Stimulated activated CD8-positive, alpha-beta memory T cell treated with anti-CD3 and anti-CD28 coated beads, Interleukin-15, amount 100 ng/mL, for 48 hours (primary cell): ENCODE measurements around the gene DOCK4.

Source experiments
- DNase-seq, 2 donors: peaks; one replicate each; pipeline ENCODE4 v3.0.0-alpha.2; 2020; ENCODE audit warnings: low read depth in 2 of 2

Gene DOCK4

DNA sequence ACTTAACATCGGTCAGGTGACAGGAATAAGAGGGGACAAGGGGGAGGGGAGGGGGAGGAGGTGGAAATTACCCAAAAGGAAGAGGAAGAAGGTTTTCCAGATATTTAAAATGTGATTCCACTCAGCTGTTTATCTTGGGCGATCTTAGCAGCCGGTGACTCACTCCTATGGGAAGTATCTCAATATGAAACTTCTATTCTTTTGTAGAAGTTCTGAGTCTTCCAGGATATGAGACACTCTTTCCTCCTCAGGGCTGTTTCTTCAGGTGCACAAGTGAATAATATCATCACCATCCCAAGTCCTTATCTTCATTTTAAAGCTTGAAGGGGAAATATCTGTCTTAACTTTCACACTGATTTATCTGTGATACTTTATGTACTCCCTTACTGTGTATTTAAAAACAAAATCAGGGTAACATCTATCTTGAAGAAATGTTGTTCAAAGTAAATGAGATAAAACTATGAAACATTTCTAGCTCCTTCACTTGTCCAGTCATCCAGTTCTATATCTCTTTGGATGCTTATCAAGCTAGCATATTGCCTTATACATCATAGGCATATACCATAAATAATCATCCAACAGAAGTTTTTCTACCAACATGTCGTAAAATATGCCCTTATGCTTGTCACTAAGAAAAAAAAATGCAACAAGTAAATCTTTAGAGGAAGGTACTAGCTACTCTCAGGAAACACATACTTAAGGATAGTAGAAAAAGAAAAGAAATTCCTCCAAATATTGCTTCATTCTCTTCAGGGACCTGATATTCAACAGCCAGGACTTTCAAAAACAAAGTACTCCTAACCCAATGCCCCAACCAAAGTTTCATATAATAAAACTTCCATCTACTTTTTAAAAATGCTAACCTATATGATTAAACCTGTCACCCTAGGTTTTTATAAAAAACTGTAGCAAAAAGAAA, 13.7 kb downstream of the DOCK4 start:
- DNase-seq: no peak

DNA sequence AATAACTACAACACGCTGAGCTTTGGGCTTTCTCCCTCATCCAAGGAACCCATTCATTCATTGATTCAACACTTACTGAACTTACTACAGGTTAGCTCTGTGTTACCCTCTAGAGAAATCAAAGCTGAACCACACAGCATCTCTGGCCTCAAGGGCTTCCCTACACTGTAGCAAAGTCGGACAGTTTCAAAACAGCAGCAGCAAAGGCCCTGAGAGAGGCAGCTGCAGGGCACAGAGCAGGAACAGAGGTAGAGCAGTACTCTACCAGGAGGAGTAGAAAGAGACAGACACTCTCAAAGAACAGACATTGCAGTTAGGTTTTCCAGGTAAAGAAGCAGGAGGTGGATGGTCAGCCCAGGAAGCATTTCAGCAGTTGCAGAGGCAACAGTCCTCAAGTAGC, 16.1 kb downstream of the DOCK4 start:
- DNase-seq: no peak

DNA sequence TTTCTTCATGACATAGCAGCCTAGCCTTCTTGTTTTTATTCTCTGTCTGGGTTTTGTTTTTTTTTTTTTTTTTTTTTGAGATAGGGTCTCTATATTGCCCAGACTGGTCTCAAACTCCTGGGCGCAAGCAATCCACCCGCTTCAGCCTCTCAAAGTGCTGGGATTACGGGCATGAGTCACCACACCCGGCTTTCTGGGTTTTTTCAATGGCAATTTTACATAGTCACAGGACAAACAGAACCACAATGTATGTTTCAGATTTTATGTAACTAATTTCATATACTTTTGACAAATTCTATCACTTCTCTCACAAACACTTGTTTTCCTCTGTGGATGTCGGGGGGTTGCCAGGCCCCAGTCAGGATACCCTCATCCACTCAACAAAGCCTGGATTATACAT, 16.5 kb downstream of the DOCK4 start:
- no peak for DNase-seq

DNA sequence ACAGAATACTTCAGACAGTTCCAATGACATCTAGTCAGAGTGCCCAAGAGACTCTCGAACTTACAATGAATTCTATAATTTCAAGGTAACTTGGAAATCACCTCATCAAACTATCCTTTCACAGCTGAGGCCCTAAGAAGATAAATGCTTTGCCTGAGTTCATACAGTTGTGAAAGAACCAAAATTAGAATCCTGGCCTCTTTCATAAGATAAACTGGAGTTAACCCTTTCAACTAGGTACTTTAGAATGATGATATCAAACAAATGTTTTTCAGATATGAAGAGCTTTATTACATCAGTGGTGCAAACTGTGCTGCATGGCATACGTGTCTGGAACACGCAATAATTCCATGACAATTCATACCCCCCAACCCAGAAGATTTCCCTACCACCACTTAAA, 17.9 kb downstream of the DOCK4 start:
- no peak for DNase-seq

DNA sequence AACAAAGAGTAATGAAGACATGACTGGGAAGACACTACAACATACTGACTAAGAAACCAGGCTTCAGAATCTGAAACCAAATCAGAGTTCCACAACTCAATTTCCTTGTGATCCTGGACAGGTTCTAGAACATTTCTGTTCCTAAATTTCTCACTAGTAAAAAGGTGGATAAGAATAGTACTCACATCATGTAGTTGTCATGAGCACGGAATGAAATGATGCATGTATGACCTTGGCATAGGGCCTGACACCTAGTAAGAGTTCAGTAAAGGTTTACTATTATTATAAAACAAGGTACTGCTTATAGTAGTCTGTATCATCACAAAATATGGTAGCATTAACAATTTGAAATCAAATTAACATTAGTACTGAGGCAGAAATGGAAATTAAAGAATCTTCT, 19.9 kb downstream of the DOCK4 start:
- no peak for DNase-seq

DNA sequence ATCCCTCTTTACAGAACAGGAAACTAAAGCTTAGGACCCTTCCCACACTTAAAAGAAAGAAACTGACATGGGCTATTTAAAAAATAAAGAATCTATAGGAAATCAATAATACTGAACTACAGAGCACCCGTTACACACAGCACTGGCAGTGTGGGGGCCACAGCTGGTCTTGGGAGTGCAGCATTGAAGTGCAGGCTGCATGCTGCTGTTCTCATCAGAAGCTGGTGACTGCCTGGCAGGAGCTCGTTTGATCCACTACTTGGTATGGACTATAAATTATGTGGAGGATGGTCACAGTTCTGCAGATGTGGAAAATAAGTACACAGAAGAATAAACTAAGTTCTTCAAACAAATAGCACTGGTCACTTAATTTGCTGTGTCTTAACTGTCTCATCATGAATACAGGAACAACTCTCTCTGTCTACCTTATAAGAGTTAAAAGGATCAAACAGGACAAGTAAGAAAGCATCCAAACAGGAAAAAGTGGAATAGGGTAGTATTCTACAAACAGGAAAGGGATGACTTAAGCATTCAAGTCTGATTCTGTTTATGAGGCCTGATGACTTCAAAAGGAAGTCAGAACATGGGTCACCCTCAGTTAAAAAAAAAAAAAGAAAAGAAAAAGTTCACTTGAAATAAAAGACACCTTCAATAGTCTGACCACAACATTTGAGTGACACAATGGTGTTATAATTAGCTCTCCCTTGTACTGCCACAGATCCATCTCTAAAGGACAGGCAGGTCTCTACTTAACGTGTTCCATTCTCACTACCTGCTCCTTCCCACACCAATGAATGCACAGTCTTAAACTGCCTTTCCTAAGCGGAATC, 21.0 kb downstream of the DOCK4 start:
- no peak for DNase-seq

DNA sequence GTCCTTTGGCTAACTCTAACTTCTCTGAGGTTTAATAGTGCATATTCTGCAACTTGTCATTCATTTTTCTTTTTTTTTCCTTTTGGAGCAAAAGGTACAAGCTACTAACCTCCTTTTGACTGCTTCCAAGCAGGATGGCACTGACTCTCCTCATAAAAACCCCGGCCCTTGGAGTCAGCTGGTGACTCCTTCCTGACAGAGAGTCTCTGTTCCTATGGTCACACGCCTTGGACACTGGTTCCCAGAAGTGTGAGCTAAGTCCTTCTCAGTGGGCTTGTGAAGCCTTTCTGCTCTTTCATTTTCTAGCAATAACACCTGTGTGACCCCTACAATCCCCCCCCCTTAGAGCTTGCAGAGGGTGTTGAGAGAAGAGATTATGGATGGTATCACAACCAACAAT, 21.7 kb downstream of the DOCK4 start:
- no peak for DNase-seq

DNA sequence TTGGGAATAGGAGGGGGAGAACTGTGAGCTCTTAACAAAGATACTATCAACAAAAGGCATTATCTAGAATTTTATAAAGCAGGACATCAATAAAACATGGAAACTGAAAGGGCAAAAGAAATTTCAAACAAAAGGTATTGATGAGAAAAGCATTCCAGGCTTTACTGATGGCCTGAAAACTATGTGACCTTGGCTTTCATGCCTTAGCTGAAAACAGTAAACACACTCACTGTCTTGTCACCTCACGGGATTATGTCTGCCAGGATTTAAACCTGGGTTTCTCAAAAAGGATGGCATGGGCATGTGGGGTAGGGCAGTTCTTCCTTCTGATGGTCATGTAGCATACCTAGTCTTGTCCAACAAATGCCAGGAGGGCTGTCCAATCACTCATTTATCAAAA, 22.9 kb downstream of the DOCK4 start:
- no peak for DNase-seq

DNA sequence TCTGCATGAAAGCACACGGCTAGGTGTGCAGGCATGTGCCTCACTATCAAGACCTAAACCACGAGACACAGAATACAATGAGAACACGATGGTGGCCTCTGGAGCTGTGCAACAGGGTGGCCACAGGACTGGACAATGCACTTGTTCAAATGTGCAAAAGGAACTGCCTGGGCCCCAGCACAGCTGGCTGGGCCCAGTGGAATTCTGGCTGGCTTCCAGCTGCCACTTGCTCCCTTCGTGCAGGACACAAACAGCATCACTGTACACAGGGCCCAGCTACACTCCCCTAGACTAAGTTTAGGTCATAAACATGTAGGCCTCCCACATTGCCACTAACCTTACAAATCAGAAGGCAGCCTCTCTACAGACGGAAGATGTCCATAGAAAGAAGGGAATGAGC, 23.4 kb downstream of the DOCK4 start:
- DNase-seq: no peak

DNA sequence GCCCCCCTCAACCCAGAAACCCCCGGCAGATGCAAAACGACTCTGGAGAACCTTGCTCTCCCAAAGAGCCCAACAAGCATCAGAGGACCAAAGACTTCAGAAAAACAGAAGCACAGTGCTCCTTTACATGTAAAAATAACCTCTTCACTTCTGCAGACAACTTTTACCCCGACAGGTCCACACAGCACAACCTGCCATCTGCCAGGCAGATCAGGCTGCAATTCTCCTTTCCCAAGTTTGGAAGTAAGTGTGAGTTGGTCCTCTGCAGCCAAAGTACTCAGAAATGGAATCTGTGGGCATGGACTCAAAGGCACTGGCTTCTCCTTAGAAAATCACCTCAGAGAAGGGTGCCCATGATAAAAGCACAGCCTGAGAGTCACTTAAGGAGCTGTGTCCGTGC, 26.0 kb downstream of the DOCK4 start:
- no peak for DNase-seq

DNA sequence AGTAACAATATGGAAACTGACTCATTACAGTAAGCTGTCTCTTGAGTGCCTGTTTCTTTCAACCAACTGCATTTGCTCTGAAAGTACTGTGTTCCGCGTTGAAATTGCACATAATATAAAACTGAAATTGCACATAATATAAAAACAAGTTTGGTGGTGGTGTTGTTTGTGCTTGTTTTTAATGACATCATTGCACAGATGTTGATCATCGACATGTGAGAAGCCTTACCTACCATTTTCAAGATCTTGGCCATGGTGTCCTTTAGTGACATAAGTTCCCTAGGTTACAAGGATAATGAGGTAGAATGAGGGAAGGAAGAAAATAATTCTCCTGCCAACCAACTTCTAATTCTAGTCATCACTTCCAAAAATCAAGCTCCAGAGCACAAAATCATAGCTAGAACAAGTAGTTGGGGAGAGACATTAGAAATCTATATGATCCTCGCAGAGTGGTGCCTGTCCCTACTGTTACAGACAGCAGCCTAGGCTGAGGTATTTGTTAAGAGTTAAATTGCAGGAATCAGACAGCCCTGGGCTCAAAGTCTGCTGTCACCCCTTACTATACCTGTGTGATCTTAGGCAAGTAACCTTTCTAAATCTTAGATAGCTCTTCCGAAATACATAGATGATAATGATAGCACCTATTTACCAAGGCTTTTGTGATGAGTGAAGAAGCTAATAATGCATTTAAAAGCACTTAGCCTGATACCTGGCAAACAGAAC, 29.3 kb downstream of the DOCK4 start:
- DNase-seq: no peak

DNA sequence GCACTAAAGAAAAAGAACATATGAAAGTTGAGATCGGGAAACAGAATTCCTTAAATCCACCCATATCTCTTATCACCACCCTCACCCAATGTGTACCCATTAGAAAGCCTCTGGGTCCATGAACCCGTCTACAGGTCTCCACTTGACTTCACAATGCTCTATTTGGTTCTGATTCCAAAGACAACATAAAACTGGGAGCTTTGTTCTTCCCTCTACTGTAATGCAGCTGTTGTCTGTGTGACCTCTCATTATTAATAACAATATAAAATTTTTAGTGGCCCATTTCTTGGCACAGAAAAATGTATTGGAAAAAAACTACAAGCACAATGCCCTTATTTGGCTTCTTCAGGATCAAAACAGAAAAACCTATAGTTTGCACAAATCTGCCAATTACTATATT, 30.0 kb downstream of the DOCK4 start:
- DNase-seq: no peak

DNA sequence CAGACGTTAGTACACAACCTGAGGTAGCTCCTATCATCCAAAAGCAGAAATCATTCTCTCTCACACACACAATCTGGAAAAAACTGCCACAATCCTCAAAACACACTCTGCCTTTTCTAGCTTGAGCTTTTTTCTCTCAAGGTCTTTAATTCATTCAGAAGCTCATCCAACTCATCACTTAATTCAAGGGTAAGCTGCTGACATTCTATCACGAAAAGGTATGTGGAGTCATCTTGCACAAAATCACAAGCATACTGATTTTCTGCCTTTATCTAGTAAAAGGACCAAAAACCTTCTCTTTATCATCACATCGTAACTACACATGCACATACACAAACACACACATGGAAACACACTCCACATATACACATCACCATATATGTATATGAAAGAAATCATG, 32.0 kb downstream of the DOCK4 start:
- no peak for DNase-seq

DNA sequence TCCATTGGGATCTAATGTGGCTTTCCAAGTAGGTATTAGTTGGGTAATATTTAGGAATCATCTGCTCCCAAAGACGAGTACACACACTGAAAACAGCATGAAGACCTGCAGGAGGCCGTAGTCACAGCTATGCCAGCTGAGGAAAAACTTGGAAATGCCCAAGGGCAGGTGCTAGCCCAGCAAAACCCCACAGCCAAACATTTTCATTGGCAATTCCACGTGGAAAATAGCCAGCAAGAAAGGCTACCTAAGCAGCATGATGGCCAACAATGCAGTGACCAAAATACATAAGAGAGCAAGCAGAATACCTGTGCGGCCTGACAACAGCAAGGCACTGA, 32.7 kb downstream of the DOCK4 start:
- no peak for DNase-seq

DNA sequence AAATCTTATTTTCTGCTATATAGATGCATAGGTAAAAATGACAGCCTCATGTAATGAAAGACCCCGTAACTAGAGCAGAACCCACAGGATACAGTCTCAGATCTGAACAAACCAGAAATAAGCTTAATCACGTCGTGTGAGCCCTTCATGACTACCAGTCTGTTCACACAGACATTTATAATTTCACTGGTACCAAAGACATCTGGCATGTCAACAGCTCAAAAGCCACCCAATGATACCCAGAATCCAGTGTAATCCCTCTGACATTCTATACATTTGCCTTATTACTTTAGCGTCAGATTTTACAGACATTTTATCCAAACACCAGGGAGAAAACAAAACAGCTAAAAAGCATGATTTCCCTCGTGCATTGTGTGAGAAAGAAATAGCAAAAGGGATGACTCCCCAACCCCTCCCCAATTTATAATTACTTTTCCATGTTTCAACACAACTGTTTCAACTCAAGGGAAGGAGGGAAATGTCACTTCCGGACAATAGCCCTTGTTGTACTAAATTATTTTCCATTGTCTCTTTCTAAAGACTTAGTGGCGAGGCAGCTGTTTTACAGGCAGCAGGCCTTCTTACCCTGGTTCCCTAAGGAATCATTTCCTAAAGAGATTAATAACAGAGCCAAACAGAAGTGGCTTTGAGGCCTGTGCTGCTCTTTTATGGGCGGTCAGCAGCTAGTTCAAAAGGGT, 33.2 kb downstream of the DOCK4 start:
- no peak for DNase-seq

DNA sequence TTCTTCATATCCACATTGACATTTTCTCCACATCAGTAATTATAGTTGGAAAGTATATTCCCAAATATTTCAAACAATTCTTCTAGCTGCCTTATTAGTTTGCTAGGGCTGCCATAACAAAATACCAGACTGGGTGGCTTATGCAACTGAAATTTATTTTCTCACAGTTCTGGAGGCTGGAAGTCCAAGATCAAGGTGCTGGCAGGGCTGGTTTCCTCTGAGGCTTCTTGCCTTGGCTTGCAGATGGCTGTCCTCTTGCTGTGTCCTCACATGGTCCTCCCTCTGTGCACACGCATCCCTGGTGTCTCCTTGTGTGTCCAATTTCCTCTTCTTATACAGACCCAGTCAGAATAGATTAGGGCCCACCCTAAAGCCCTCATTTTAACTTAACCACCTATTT, 34.5 kb downstream of the DOCK4 start:
- DNase-seq: no peak

DNA sequence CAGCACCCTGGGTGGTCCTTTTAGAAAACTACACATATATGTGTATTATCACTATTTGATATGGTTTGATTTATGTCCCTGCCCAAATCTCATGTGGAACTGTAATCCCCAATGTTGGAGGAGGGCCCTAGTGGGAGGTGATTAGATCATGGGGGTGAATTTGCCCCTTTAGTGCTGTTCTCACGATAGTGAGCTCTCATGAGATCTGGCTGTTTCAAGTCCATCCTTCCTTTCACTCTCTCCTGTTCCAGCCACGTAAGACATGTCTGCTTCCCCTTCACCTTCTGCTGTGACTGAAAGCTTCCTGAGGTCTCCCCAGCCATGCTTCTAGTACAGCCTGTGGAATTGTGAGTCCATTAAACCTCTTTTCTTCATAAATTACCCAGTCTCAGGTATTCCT, 37.3 kb downstream of the DOCK4 start:
- no peak for DNase-seq

DNA sequence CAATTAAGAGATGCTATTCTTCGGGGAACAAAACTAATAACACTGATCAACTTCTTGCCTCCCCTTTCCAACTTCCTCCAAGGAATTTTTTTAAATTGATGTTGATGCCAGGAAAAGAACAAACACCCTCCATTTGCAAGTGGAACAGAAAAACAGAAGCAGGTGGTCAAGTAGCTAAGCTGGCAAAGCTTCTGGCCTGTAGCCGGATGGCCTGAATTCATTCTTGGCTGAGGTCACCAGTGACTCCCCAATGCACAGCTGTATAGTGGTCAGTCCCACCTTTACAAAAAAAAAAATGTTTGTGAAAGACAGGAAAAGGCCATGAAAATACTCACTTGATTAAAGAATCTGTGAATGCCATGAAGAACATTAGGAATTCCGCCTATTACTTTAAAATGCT, 39.1 kb downstream of the DOCK4 start:
- no peak for DNase-seq

DNA sequence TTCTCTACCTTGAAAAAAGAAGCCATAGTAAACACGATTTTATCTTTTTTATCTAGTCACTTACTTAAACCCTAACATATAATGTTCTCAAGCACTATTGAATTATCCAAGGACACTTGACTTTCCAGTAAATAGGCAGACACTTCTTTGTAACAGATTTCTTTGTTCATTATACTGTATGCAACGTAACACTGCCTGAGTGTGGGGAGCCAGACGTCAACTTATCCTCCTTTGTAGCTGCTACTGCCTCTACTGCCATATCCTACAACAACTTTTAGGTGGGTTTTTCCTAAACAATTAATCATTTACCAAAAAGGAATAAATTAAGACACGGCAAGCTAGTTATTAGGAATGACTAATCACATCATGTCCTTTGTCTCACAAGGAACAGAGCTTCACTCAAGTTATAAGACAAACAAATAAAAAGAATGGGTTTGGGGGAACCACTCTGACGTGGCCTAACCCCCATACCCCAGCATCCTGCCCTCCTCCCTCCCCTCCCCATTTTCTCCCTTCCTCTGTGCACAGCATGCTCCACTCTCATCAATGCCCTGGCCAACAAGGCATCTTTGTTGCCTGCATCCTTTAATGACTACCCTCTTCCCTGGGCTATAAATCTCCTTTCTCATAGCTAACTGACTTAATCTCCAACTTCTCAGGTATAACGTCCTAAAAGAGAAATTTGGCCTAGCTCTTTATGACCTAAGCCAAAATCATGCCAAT, 43.3 kb downstream of the DOCK4 start:
- no peak for DNase-seq

DNA sequence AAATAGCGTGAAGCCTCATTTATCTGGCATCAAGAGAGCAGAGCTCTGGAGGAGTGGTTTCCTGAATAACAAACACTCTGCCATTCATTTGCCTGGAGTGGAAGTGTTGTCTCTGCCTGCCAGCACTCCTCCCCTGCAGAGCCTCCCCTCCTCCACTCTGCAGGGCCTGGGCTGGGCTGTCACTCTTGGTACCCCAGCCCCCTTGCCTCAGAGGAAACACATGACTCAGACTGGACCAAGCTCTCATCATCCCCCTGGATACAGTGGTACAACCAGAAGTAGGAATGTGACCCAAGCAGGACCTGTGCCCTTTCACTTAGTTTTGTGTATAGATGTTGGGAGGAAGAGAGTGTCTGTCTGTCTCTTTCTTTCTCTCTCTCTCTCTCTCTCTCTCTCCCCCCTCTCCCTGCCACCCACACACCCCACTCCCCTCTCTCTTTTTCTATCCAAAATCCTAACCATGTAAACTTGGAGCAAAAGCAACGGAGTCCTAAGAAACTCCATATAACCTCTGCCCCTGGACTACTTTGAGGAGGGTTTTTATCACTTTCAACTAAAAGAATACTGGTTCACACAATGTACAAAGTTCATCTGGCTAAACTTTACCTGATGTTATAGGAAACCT, 43.9 kb downstream of the DOCK4 start:
- no peak for DNase-seq
